IMR-90 (cell line): Measurements from ENCODE around the gene GLRB. TPM values are rescaled to one million over a fixed set of nuclear protein-coding genes. Genes with fewer than 3 reads are reported as not detected.

Source experiments
- ATAC-seq: fragments of 200-7000 bp; cut with Tn5 transposase; 2 replicates; pipeline ENCODE4 v1.9.1; 2020; ENCODE audit warnings: low read depth, mild to moderate bottlenecking, moderate library complexity
- BruUV-seq: library from RNA; stranded (reverse); fragments of 400-500 nt; replicated peaks from 2 replicates; lab custom pipeline; 2021; lab: Mats Ljungman, UMichigan
- CTCF ChIA-PET: fragments of 300-600 bp; formaldehyde crosslinking; extraction: SDS; loops from one replicate; lab custom pipeline; 2021; ENCODE audit warnings: antibody characterized with exemption; lab: Yijun Ruan, JAX
- POLR2A ChIA-PET: fragments of 300-600 bp; sonication (Branson Sonifier 250); formaldehyde crosslinking; loops from one replicate; lab custom pipeline; 2022; ENCODE audit warnings: antibody characterized with exemption; ENCODE audit not compliant: unreplicated experiment; lab: Charles Lee
- DNase-seq: peaks from one replicate; pipeline ENCODE4 v3.0.0; 2013
- H2AFZ ChIP-seq: replicated peaks from 2 replicates; pipeline ENCODE3; 2013; ENCODE audit warnings: low read length, mild to moderate bottlenecking; ENCODE audit not compliant: poor library complexity
- H2AK5ac ChIP-seq: 2 replicates; pipeline ENCODE4 v1.6.1; 2013; ENCODE audit warnings: low read depth, low read length, inconsistent platforms
- H2AK9ac ChIP-seq: replicated peaks from 2 replicates; pipeline ENCODE3; 2013; ENCODE audit warnings: mild to moderate bottlenecking, low read depth, low read length, moderate library complexity; ENCODE audit not compliant: poor library complexity
- H2BK120ac ChIP-seq: 2 replicates; pipeline ENCODE4 v1.6.1; 2013; ENCODE audit warnings: low read depth, low read length, inconsistent platforms
- H2BK15ac ChIP-seq: 3 replicates; pipeline ENCODE4 v1.6.1; 2013; ENCODE audit warnings: low read depth, low read length, inconsistent platforms
- H2BK20ac ChIP-seq: 2 replicates; pipeline ENCODE4 v1.6.1; 2013; ENCODE audit warnings: low read depth, mild to moderate bottlenecking, inconsistent platforms, low read length, moderate library complexity
- H2BK5ac ChIP-seq: 2 replicates; pipeline ENCODE4 v1.6.1; 2013; ENCODE audit warnings: mild to moderate bottlenecking, low read depth, low read length, inconsistent platforms; ENCODE audit not compliant: poor library complexity, severe bottlenecking
- H3K14ac ChIP-seq: replicated peaks from 2 replicates; pipeline ENCODE4 v1.6.1; 2013; ENCODE audit warnings: low read depth, low read length, inconsistent platforms
- H3K18ac ChIP-seq: 2 replicates; pipeline ENCODE4 v1.6.1; 2013; ENCODE audit warnings: low read depth, low read length, control low read depth
- H3K23ac ChIP-seq: 2 replicates; pipeline ENCODE4 v1.6.1; 2013; ENCODE audit warnings: low read depth, low read length, inconsistent platforms
- H3K27ac ChIP-seq: 2 replicates; pipeline ENCODE4 v1.5.1; 2013; ENCODE audit warnings: mild to moderate bottlenecking, control low read depth, low read length; ENCODE audit not compliant: insufficient read depth
- H3K27me3 ChIP-seq: 2 replicates; pipeline ENCODE4 v1.6.1; 2013; ENCODE audit warnings: low read length; ENCODE audit not compliant: control insufficient read depth, insufficient read depth
- H3K36me3 ChIP-seq: 2 replicates; pipeline ENCODE4 v1.6.1; 2013; ENCODE audit warnings: low read length, mixed read lengths; ENCODE audit not compliant: control insufficient read depth, insufficient read depth
- H3K4ac ChIP-seq: 2 replicates; pipeline ENCODE4 v1.6.1; 2013; ENCODE audit warnings: low read depth, low read length, inconsistent platforms
- H3K4me1 ChIP-seq: 2 replicates; pipeline ENCODE4 v1.6.1; 2013; ENCODE audit warnings: low read length, mixed read lengths; ENCODE audit not compliant: control insufficient read depth, insufficient read depth
- H3K4me2 ChIP-seq: 2 replicates; pipeline ENCODE4 v1.6.1; 2013; ENCODE audit warnings: low read depth, mild to moderate bottlenecking, control low read depth, low read length, moderate library complexity
- H3K4me3 ChIP-seq: 2 replicates; pipeline ENCODE4 v1.5.1; 2013; ENCODE audit warnings: low read depth, mild to moderate bottlenecking, control low read depth, low read length, moderate library complexity; ENCODE audit not compliant: insufficient read depth
- H3K56ac ChIP-seq: 2 replicates; pipeline ENCODE4 v1.6.1; 2013; ENCODE audit warnings: low read length, inconsistent platforms; ENCODE audit not compliant: insufficient read depth; ENCODE audit errors: extremely low read depth
- H3K79me1 ChIP-seq, 2 experiments: 2 replicates each; pipeline ENCODE4 v1.6.1; 2013; ENCODE audit warnings: low read length in 2 of 2, inconsistent platforms in 1 of 2, low read depth in 1 of 2
- H3K9ac ChIP-seq: 2 replicates; pipeline ENCODE4 v1.6.1; 2013; ENCODE audit warnings: low read depth, low read length, control low read depth
- H3K9me1 ChIP-seq: 2 replicates; pipeline ENCODE4 v1.6.1; 2013; ENCODE audit warnings: low read length, inconsistent platforms; ENCODE audit not compliant: insufficient read depth
- H3K9me3 ChIP-seq: 2 replicates; pipeline ENCODE4 v1.6.1; 2013; ENCODE audit warnings: low read length; ENCODE audit not compliant: control insufficient read depth, insufficient read depth
- H4K20me1 ChIP-seq: 2 replicates; pipeline ENCODE4 v1.6.1; 2013; ENCODE audit warnings: low read length, inconsistent platforms; ENCODE audit not compliant: insufficient read depth
- H4K5ac ChIP-seq: 2 replicates; pipeline ENCODE4 v1.6.1; 2013; ENCODE audit warnings: mild to moderate bottlenecking, low read depth, low read length, control low read depth
- H4K8ac ChIP-seq, 2 experiments: 2 replicates each; pipeline ENCODE4 v1.6.1; 2013; ENCODE audit warnings: low read depth in 2 of 2, low read length in 2 of 2, control low read depth in 1 of 2, inconsistent platforms in 1 of 2
- H4K91ac ChIP-seq: 2 replicates; pipeline ENCODE4 v1.6.1; 2013; ENCODE audit warnings: low read depth, low read length, inconsistent platforms; ENCODE audit not compliant: insufficient read depth
- BHLHE40 ChIP-seq: fragments of 150-350 bp; IDR thresholded peaks from 2 replicates; pipeline ENCODE4 v1.6.1; 2016; ENCODE audit warnings: mild to moderate bottlenecking, low read depth, low read length
- CEBPB ChIP-seq: IDR thresholded peaks from 2 replicates; pipeline ENCODE4 v1.6.1; 2012; ENCODE audit warnings: low read depth, low read length, improper control_type of control experiment
- CHD1 ChIP-seq: IDR thresholded peaks from 2 replicates; pipeline ENCODE4 v1.6.1; 2012; ENCODE audit warnings: low read depth, low read length, improper control_type of control experiment
- ELK1 ChIP-seq: fragments of 150-350 bp; IDR thresholded peaks from 2 replicates; pipeline ENCODE4 v1.6.1; 2016; ENCODE audit warnings: low read depth, mild to moderate bottlenecking, low read length, moderate library complexity, borderline replicate concordance
- FOS ChIP-seq: fragments of 150-350 bp; IDR thresholded peaks from 2 replicates; pipeline ENCODE4 v1.6.1; 2016; ENCODE audit warnings: low read depth, low read length
- MAZ ChIP-seq: IDR thresholded peaks from 2 replicates; pipeline ENCODE4 v1.6.1; 2012; ENCODE audit warnings: low read depth, mild to moderate bottlenecking, low read length, improper control_type of control experiment, moderate library complexity, borderline replicate concordance
- MXI1 ChIP-seq: IDR thresholded peaks from 2 replicates; pipeline ENCODE4 v1.6.1; 2012; ENCODE audit warnings: low read depth, mild to moderate bottlenecking, low read length, moderate library complexity, borderline replicate concordance
- NFE2L2 ChIP-seq: fragments of 150-350 bp; IDR thresholded peaks from 2 replicates; pipeline ENCODE4 v1.6.1; 2016; ENCODE audit warnings: low read depth, mild to moderate bottlenecking, low read length
- RAD21 ChIP-seq: IDR thresholded peaks from 2 replicates; pipeline ENCODE4 v1.6.1; 2012; ENCODE audit warnings: low read length, improper control_type of control experiment
- RCOR1 ChIP-seq: IDR thresholded peaks from 2 replicates; pipeline ENCODE4 v1.6.1; 2012; ENCODE audit warnings: mild to moderate bottlenecking, low read length, improper control_type of control experiment; ENCODE audit not compliant: insufficient replicate concordance
- RFX5 ChIP-seq: IDR thresholded peaks from 2 replicates; pipeline ENCODE4 v1.8.0; 2012; ENCODE audit warnings: low read depth, mild to moderate bottlenecking, low read length, moderate library complexity
- SMC3 ChIP-seq: fragments of 150-350 bp; IDR thresholded peaks from 2 replicates; pipeline ENCODE4 v1.6.1; 2016; ENCODE audit warnings: low read depth, mild to moderate bottlenecking, antibody characterized with exemption, low read length, moderate library complexity
- WGBS, 2 experiments: methylation state at CpG; one replicate each; pipeline versions ENCODE4 v1.1.5 to v1.1.7; 2013; ENCODE audit warnings: missing lambda C conversion rate in 2 of 2; ENCODE audit not compliant: insufficient read length in 1 of 2; ENCODE audit errors: extremely low coverage in 2 of 2; 5-methylcytosine and 5-hydroxymethylcytosine counted together
- dilution Hi-C: fragments of 300-500 bp; cut with HindIII; formaldehyde crosslinking; loops from one replicate; pipeline ENCODE4 v1.14.3; 2018; ENCODE audit warnings: low sequenced_read_pairs; ENCODE audit not compliant: unreplicated experiment
- in situ Hi-C: fragments of 300-500 bp; cut with MboI; formaldehyde crosslinking; loops from 3 replicates; pipeline ENCODE4 v1.14.3; 2019; ENCODE audit warnings: low sequenced_read_pairs, inconsistent platforms, mixed read lengths
- intact Hi-C: fragments of 100-400 bp; cut with micrococcal nuclease; formaldehyde crosslinking; loops from 2 replicates; pipeline ENCODE4 v1.10.0; 2022
- polyA plus RNA-seq, 3 experiments: library from polyadenylated mRNA; depleted of rRNA; stranded (reverse); fragments of >200 nt; gene quantifications; 2 replicates each; pipeline ENCODE4 v1.2.3, GENCODE V29; 2012; ENCODE audit warnings: low replicate concordance in 1 of 3
- total RNA-seq: library from RNA; depleted of rRNA; stranded (reverse); fragments of >200 nt; gene quantifications from 2 replicates; pipeline ENCODE4 v1.2.3, GENCODE V29; 2012
- TF ChIP-seq, protein P1 (sequence below): conservative IDR thresholded peaks from 2 replicates; pipeline ENCODE4 v1.5.1; 2012; ENCODE audit warnings: mild to moderate bottlenecking, low read depth, low read length, improper control_type of control experiment
- TF ChIP-seq, protein P2 (sequence below): fragments of 150-350 bp; IDR thresholded peaks from 2 replicates; pipeline ENCODE4 v1.6.1; 2017; ENCODE audit warnings: mild to moderate bottlenecking, antibody characterized with exemption, low read length, low read depth

GLRB gene
- total and polyA plus RNA-seq, 2 of the 4 experiments (the other 2 are of a cell fraction) = 3.0 to 3.2 TPM

DNA sequence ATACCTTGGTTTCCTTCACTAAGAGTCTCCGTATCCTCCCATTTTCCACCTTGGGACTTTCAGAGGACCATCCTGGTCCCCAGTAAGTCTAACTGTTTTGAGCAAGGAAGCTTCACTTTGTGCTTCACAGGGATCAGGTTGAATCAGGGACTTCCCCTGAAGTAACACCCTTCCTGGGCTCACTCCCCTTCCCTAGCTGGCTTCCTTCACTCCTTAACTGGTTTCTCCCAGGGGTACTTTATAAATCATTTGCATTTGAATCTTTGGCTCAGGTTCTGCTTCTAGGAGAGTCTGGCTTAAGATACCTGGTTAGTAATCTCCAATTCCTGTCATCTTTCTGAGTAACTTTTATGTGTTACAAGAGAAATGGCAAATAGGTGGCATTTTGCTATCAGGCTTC is 120.1 kb downstream of the GLRB start:
- H3K4me2 ChIP-seq = no peak overlapping the region
- no peaks in the 10 kb centered on the region for H3K9me1 ChIP-seq
- H4K91ac ChIP-seq = no peak overlapping the region
- no peak overlapping the region for H2AK9ac ChIP-seq
- no peak overlapping the region for H3K14ac ChIP-seq
- H4K8ac ChIP-seq = no peak overlapping the region
- no peak overlapping the region for H3K9ac ChIP-seq
- H3K4ac ChIP-seq = no peak overlapping the region
- H2BK120ac ChIP-seq = no peak overlapping the region
- WGBS, 2 experiments = 100% methylated on average over 1 of the region's 1 CpG; no CpG with 5 or more reads in 1 of the 2 experiments
- no peak for ATAC-seq
- no peak overlapping the region for H2AFZ ChIP-seq
- no peak overlapping the region for H2AK5ac ChIP-seq
- no peaks in the 10 kb centered on the region for H3K9me3 ChIP-seq
- no peak overlapping the region for H3K4me3 ChIP-seq
- H2BK20ac ChIP-seq = no peak overlapping the region
- H3K18ac ChIP-seq = no peak overlapping the region
- no peak overlapping the region for H3K27ac ChIP-seq
- TF ChIP-seq, protein P1, sequence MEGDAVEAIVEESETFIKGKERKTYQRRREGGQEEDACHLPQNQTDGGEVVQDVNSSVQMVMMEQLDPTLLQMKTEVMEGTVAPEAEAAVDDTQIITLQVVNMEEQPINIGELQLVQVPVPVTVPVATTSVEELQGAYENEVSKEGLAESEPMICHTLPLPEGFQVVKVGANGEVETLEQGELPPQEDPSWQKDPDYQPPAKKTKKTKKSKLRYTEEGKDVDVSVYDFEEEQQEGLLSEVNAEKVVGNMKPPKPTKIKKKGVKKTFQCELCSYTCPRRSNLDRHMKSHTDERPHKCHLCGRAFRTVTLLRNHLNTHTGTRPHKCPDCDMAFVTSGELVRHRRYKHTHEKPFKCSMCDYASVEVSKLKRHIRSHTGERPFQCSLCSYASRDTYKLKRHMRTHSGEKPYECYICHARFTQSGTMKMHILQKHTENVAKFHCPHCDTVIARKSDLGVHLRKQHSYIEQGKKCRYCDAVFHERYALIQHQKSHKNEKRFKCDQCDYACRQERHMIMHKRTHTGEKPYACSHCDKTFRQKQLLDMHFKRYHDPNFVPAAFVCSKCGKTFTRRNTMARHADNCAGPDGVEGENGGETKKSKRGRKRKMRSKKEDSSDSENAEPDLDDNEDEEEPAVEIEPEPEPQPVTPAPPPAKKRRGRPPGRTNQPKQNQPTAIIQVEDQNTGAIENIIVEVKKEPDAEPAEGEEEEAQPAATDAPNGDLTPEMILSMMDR = no peak
- TF ChIP-seq CHD1 = no peak
- TF ChIP-seq MAZ = no peak
- no peak for TF ChIP-seq RCOR1
- TF ChIP-seq CEBPB = no peak
- no peak for TF ChIP-seq MXI1
- no peak for TF ChIP-seq RAD21
- no peak for TF ChIP-seq BHLHE40
- TF ChIP-seq SMC3 = no peak
- no peak for TF ChIP-seq ELK1
- TF ChIP-seq RFX5 = no peak
- no peak for TF ChIP-seq FOS
- TF ChIP-seq NFE2L2 = no peak
- TF ChIP-seq, protein P2, sequence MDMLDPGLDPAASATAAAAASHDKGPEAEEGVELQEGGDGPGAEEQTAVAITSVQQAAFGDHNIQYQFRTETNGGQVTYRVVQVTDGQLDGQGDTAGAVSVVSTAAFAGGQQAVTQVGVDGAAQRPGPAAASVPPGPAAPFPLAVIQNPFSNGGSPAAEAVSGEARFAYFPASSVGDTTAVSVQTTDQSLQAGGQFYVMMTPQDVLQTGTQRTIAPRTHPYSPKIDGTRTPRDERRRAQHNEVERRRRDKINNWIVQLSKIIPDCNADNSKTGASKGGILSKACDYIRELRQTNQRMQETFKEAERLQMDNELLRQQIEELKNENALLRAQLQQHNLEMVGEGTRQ = no peak
- H3K36me3 ChIP-seq = no peaks in the 10 kb centered on the region
- H2BK5ac ChIP-seq = no peak overlapping the region
- H4K5ac ChIP-seq = no peak overlapping the region
- H3K27me3 ChIP-seq = no peaks in the 10 kb centered on the region; the same call in 1 of the 2 replicates
- BruUV-seq = no TSS peak
- H2BK15ac ChIP-seq = no peak overlapping the region
- intact Hi-C loops (no loop called here), in situ Hi-C loops (no loop called here), dilution Hi-C loops (no loop called here)
- no peaks in the 10 kb centered on the region for H4K20me1 ChIP-seq
- no peak for DNase-seq
- no peaks in the 10 kb centered on the region for H3K79me1 ChIP-seq
- no peaks in the 10 kb centered on the region for H3K4me1 ChIP-seq
- no peak overlapping the region for H3K56ac ChIP-seq
- no peak overlapping the region for H3K23ac ChIP-seq
- ChIA-PET POLR2A (no interaction called here), CTCF (no interaction called here)
